Epithelial cell of prostate (primary cell): Measurements from ENCODE around the gene APOBEC4.
A peak's percentile ranks its signal among the peaks of the same experiment; 100 is the strongest.

Source experiments
- DNase-seq: peaks from one replicate; pipeline ENCODE4 v3.0.0-alpha.2; 2011; ENCODE audit warnings: low read depth, low spot score
- H3K27ac ChIP-seq: fragments of 450-650 bp; 2 replicates; pipeline ENCODE4 v1.5.1; 2017; ENCODE audit warnings: mild to moderate bottlenecking

The APOBEC4 gene

DNA sequence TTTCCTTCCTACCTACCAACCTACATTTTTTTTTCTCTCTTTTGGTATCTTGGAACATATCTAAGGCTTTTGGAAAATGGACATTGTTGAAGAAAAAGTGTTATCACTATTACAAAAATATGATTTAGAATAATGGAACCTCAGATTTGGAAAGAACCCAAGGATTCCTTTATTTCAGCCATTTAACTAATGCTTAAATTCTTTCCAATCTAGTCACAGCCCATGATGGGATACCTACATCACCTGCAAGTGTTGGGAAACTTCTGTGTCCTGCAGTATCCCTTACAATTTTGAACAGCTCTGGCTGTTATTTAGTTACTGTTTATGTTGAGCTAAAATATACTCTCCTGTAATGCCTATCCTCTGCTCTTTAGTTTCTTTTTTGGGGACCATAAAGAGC is 22.3 kb upstream of the APOBEC4 start:
- no peak overlapping the region for H3K27ac ChIP-seq
- no peak for DNase-seq

- H3K27ac ChIP-seq: no peak overlapping the region
- no peak for DNase-seq
Observed at GRCh38 chr1:183674886-183675285, 21.8 kb upstream of the APOBEC4 start.

DNA sequence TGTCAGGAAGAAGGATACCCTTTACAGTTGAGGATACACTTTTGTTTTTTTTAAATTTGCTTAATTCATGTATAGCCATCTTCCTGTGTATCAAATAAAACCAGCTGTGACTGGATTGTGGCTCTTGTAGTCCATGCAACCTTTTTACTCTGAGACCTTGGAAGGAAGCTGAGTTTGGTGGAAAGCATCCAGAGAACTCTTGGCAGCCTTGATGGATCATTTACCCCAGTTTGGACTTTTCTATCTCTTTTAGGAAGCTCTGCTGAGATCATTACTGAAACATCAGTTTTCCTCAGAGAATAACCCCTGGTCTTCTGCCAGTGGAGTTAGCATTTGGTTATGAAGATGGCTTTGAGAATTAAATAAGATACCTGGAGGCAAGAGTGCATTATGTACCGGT is 21.2 kb upstream of the APOBEC4 start:
- DNase-seq: no peak
- H3K27ac ChIP-seq: no peak overlapping the region

- no peak for DNase-seq
- H3K27ac ChIP-seq: no peak overlapping the region
Observed at GRCh38 chr1:183673605-183674323, 20.6 kb upstream of the APOBEC4 start.

DNA sequence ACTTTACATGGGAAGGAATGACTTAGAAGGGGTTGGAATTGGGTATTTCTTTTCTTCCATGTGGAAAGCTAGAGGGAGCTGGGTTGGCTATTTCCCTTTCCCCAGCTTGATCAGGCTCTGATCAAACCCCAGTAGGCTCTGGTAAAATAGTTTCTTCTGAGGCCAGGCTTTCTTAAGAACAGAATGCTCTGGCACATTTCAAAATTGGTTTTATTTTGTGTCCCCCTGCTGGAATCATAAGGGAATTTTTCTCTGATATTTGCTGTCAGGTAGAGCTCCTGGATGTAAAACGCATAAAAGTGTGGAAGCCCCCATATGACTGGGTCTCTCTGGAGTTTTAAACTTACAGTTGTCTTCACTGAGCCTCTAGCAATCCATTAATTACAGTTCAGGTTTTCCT is 17.1 kb upstream of the APOBEC4 start:
- DNase-seq: no peak
- no peak overlapping the region for H3K27ac ChIP-seq

DNA sequence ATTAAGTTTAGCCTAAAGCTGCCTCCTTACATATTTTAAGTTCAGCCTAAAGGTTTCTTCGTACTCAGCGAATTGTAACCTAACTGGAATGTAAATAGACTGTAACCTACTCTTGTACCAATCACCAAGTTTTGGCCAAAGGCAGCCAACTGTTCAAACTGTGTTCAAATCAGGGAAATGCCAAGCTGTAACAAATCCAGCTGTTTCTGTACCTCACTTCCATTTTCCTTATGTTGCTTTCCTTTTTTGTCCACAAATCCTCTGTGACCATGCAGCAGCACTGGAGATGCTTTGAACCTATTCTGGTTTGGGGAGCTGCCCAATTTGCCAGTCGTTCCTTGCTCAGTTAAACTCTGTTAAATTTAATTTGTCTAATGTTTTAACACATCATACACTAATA is 3.2 kb upstream of the APOBEC4 start:
- no peak overlapping the region for H3K27ac ChIP-seq
- no peak for DNase-seq

DNA sequence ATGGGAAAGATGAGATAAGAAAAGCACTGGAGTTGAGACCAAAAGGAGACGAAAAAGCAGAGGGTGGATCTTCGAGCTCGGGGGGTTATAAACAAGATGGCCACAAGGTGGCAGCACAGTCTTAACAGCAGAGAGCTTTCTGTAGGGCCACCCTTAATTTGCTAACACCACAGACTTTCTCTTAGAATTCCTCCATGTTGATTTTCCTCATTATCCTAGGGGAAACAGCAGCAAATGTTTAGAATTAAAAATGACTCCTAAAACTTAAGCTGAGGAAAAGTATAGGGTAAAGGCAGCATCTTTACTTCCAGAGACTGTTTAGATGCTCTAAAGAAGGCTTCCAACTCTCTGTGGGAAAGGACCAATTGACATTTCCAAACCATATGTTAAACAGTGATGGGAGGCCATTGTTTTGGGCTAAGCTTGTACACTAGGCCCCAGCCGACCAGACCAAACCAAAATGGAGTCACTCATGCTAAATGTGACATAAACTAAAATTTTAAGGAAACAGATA is 2.5 kb upstream of the APOBEC4 start:
- no peak overlapping the region for H3K27ac ChIP-seq
- DNase-seq: no peak

- no peak overlapping the region for H3K27ac ChIP-seq
Observed at GRCh38 chr1:183654706-183655105, 1.6 kb upstream of the APOBEC4 start.

DNA sequence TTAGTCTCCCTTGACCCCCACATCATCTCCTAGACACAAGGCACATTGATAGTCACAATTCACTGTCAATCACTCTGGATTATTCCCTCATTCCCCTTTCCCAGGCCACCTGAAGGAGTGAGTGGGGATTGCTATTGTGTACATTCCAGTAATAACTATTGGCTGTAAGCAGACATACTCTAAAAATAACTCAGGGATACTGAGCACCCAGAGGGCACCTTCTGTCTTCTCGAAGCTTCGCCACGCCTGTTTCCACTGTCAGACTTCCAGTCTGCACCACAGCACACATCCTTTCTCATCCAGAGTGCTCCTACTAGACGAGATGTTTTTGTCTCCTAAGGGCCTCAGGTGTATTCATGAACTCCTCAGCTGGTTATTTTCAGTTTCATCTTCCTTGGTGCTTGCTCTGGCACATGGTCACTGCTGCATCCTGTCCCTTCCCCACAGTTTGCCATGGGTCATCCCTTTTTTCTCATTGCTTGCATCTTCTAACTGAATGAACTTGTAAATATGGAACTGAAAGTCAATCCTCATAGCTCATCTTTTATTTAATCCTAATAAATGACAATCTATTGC is 848 bp upstream of the APOBEC4 start:
- no peak for DNase-seq
- no peak overlapping the region for H3K27ac ChIP-seq

More at GRCh38 chr1:183654706-183655105, 1.6 kb upstream of the APOBEC4 start:
- DNase-seq: no peak

DNA sequence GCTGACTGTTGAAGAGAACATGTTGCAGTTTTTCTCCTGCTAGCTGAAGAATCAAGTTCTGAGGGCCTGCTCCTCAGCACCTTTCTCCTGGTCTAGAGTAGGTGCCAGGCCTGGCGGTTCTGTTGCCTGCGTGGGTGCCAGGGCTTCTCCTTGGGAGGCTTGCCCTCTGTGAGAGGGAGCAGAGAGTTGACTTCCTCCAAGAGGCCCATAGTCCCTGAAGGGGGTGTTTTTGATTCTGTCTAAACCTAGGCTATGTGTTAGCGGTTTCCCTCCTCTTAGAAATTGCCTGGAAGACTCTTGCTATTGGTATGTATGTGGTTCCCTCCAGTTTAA is 312 bp upstream of the APOBEC4 start:
- no peak for DNase-seq
- no peak overlapping the region for H3K27ac ChIP-seq

- DNase-seq: no peak
- H3K27ac ChIP-seq: no peak overlapping the region
Observed at GRCh38 chr1:183652107-183652506, 1.0 kb downstream of the APOBEC4 start.

DNA sequence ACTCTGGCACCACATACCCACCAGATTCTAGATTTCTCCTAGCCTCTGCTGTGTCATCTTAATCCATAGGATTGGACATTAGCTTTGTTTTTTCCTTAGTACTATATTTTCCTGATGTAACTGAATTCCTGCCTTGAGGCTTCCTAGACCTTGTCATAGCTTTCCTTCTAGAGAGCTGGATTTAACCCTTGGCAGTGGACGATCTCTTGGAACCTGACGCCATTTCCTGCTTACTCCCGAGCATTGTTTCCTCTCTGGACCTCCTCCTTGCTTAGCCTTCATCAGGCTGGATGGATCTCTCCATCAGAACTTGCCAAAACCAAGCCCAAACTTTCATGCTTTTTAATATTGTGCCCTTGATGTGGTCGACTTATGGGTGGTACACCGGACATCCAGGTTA is 1.5 kb downstream of the APOBEC4 start:
- H3K27ac ChIP-seq: no peak overlapping the region
- no peak for DNase-seq

- H3K27ac ChIP-seq: no peak overlapping the region
- no peak for DNase-seq
Observed at GRCh38 chr1:183648042-183648441, 5.1 kb downstream of the APOBEC4 start.

DNA sequence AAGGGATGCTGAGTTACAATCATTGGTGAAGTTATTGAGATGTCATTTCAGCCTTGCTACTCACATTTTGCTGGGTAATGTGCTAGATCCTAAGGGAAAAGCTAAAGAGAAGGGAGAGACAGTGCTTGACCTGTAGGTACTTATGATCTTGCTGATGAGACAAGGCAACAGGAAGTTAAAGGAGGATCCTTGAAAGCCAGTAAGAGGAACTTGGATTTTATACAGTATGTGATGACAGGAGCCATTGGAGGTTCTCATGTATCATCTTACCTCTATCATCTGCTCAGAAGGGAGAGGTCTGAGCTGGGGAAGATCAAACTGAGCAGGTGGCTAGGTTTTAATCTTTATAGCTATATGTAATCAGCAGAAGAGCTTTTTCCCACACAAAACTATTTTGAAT is 6.3 kb downstream of the APOBEC4 start:
- DNase-seq: no peak
- H3K27ac ChIP-seq: no peak overlapping the region

- DNase-seq: no peak
- H3K27ac ChIP-seq: no peak overlapping the region
Observed at GRCh38 chr1:183645531-183645930, 7.6 kb downstream of the APOBEC4 start.

GRCh38 chr1:183642166-183642565 is 10.9 kb downstream of the APOBEC4 start:
- DNase-seq: no peak
- no peak overlapping the region for H3K27ac ChIP-seq

- DNase-seq: no peak
- no peak overlapping the region for H3K27ac ChIP-seq
Observed at GRCh38 chr1:183640193-183640592, 12.9 kb downstream of the APOBEC4 start.

GRCh38 chr1:183638649-183639387 is 14.3 kb downstream of the APOBEC4 start:
- DNase-seq: no peak
- H3K27ac ChIP-seq: no peak overlapping the region

- no peak for DNase-seq
- no peak overlapping the region for H3K27ac ChIP-seq
Observed at GRCh38 chr1:183636783-183637182, 16.3 kb downstream of the APOBEC4 start.

- H3K27ac ChIP-seq: peak overlapping the region; percentile 93
- DNase-seq: no peak
Observed at GRCh38 chr1:183636334-183636682, 16.8 kb downstream of the APOBEC4 start.

- DNase-seq: peak; percentile 92
- H3K27ac ChIP-seq: peak within 1 kb of the TSS; percentile 93
Observed at GRCh38 chr1:183635606-183636333, 17.3 kb downstream of the APOBEC4 start, which contains the start of gene ARPC5. Gene ARPC5, minus strand, starts transcription at chr1:183635783. Its CDS starts 124 bp downstream, at chr1:183635659.
